Panc1 (cell line): ENCODE results near the gene RNASEH2B. TPM values are rescaled to one million over a fixed set of nuclear protein-coding genes. Genes with fewer than 3 reads are reported as not detected.

ENCODE experiments used
- total RNA-seq: library from RNA; stranded (reverse); gene quantifications from one replicate; pipeline ENCODE4 v1.2.1, GENCODE V29; 2021; ENCODE audit not compliant: unreplicated experiment

RNASEH2B gene
- total RNA-seq, 1 experiment from 2014 or later = 37.8 TPM

Other genes with a start within 250 kb of the RNASEH2B start
- gene DLEU7, start 66.1 kb upstream of the RNASEH2B start, total RNA-seq = not detected
- not detected for gene C13orf42, start 201.5 kb downstream of the RNASEH2B start, total RNA-seq